Astrocyte (in vitro differentiated cells and primary cell): ENCODE results near the gene C1QB. TPM values are rescaled to one million over a fixed set of nuclear protein-coding genes. Genes with fewer than 3 reads are reported as not detected.

Experiments used
- DNase-seq: peaks from one replicate; pipeline ENCODE4 v3.0.0-alpha.2; 2010; ENCODE audit warnings: low read depth
- FAIRE-seq: peaks from 2 replicates; lab custom pipeline; 2011; peaks lifted over from hg19 to GRCh38; lab: Jason Lieb, UNC
- H2AFZ ChIP-seq: 2 replicates; pipeline ENCODE4 v1.6.0; 2012; ENCODE audit warnings: low read depth, low read length, inconsistent platforms
- H3K27ac ChIP-seq: 2 replicates; pipeline ENCODE4 v1.5.1; 2011; ENCODE audit warnings: low read depth, low read length, inconsistent platforms
- H3K27me3 ChIP-seq: 2 replicates; pipeline ENCODE4 v1.6.0; 2011; ENCODE audit warnings: low read length, inconsistent platforms; ENCODE audit not compliant: insufficient read depth
- H3K36me3 ChIP-seq: 2 replicates; pipeline ENCODE4 v1.5.1; 2011; ENCODE audit warnings: low read length, inconsistent platforms; ENCODE audit not compliant: insufficient read depth
- H3K4me1 ChIP-seq: 2 replicates; pipeline ENCODE4 v1.5.1; 2011; ENCODE audit warnings: low read length, inconsistent platforms; ENCODE audit not compliant: insufficient read depth
- H3K4me2 ChIP-seq: 2 replicates; pipeline ENCODE4 v1.6.0; 2012; ENCODE audit warnings: low read length, inconsistent platforms
- H3K4me3 ChIP-seq: 2 replicates; pipeline ENCODE4 v1.5.1; 2011; ENCODE audit warnings: low read depth, mild to moderate bottlenecking, low read length, inconsistent platforms; ENCODE audit not compliant: insufficient read depth
- H3K79me2 ChIP-seq: 2 replicates; pipeline ENCODE4 v1.6.0; 2012; ENCODE audit warnings: mild to moderate bottlenecking, low read length, inconsistent platforms; ENCODE audit not compliant: insufficient read depth
- H3K9ac ChIP-seq: 2 replicates; pipeline ENCODE4 v1.6.0; 2012; ENCODE audit warnings: mild to moderate bottlenecking, low read length, inconsistent platforms
- H3K9me3 ChIP-seq: 2 replicates; pipeline ENCODE4 v1.5.1; 2012; ENCODE audit warnings: low read depth, mild to moderate bottlenecking, low read length, inconsistent platforms; ENCODE audit not compliant: insufficient read depth
- H4K20me1 ChIP-seq: 2 replicates; pipeline ENCODE4 v1.6.0; 2012; ENCODE audit warnings: low read length, inconsistent platforms; ENCODE audit not compliant: insufficient read depth
- H3K27ac Mint-ChIP-seq: one replicate; pipeline ENCODE4 v1.8.0; 2021; ENCODE audit warnings: mild to moderate bottlenecking, mixed read lengths; ENCODE audit not compliant: unreplicated experiment
- H3K27me3 Mint-ChIP-seq: one replicate; pipeline ENCODE4 v1.8.0; 2021; ENCODE audit warnings: low read depth, mixed read lengths; ENCODE audit not compliant: unreplicated experiment
- H3K36me3 Mint-ChIP-seq: one replicate; pipeline ENCODE4 v1.8.0; 2021; ENCODE audit warnings: low read depth, mixed read lengths; ENCODE audit not compliant: unreplicated experiment
- H3K4me1 Mint-ChIP-seq: one replicate; pipeline ENCODE4 v1.8.0; 2021; ENCODE audit warnings: low read depth, mixed read lengths; ENCODE audit not compliant: unreplicated experiment
- H3K4me3 Mint-ChIP-seq: one replicate; pipeline ENCODE4 v1.8.0; 2021; ENCODE audit warnings: mild to moderate bottlenecking, moderate library complexity, mixed read lengths; ENCODE audit not compliant: unreplicated experiment
- H3K9me3 Mint-ChIP-seq: one replicate; pipeline ENCODE4 v1.8.0; 2021; ENCODE audit warnings: mild to moderate bottlenecking, mixed read lengths; ENCODE audit not compliant: unreplicated experiment
- CTCF ChIP-seq: IDR thresholded peaks from 2 replicates; pipeline ENCODE4 v1.5.1; 2011; ENCODE audit warnings: low read depth, mild to moderate bottlenecking, inconsistent platforms, low read length, moderate library complexity; ENCODE audit not compliant: insufficient read depth
- EZH2 ChIP-seq: IDR thresholded peaks from 2 replicates; pipeline ENCODE4 v1.6.1; 2012; ENCODE audit warnings: mild to moderate bottlenecking, low read length, inconsistent platforms; ENCODE audit not compliant: insufficient read depth
- total RNA-seq: library from RNA; stranded (reverse); gene quantifications from 2 replicates; pipeline ENCODE4 v1.2.1, GENCODE V29; 2021

C1QB gene
- total RNA-seq, 1 donor from 2014 or later: not detected

- Histone ChIP-seq H3K4me3 (no peak overlapping the region), H3K4me1 (no peaks in the 10 kb centered on the region), H3K27me3 (peaks cover 52% of the 10 kb centered on the region), H4K20me1 (no peaks in the 10 kb centered on the region), H3K79me2 (no peaks in the 10 kb centered on the region), H3K4me2 (no peak overlapping the region), H2AFZ (no peak overlapping the region), H3K9me3 (no peaks in the 10 kb centered on the region), H3K9ac (no peak overlapping the region), H3K36me3 (no peaks in the 10 kb centered on the region), H3K27ac (no peak overlapping the region)
- Mint-ChIP-seq H3K27me3 (peaks cover 56% of the 10 kb centered on the region), H3K4me3 (no peak overlapping the region), H3K4me1 (no peaks in the 10 kb centered on the region), H3K36me3 (peaks cover 2% of the 10 kb centered on the region), H3K9me3 (no peaks in the 10 kb centered on the region), H3K27ac (no peak overlapping the region)
- TF ChIP-seq EZH2 (no peak), CTCF (no peak)
- DNase-seq: no peak
- FAIRE-seq: no peak
These were observed 26.5 kb upstream of the C1QB start for GRCh38 chr1:22626237-22627157.

GRCh38 chr1:22627331-22627730, 25.7 kb upstream of the C1QB start:
- peaks cover 56% of the 10 kb centered on the region for H3K27me3 ChIP-seq
- H3K9ac ChIP-seq: no peak overlapping the region
- no peaks in the 10 kb centered on the region for H3K9me3 ChIP-seq
- Mint-ChIP-seq H3K27me3 (peaks cover 57% of the 10 kb centered on the region), H3K4me1 (no peaks in the 10 kb centered on the region), H3K9me3 (no peaks in the 10 kb centered on the region), H3K36me3 (peaks cover 2% of the 10 kb centered on the region), H3K4me3 (no peak overlapping the region), H3K27ac (no peak overlapping the region)
- FAIRE-seq (no peak), DNase-seq (no peak)
- no peaks in the 10 kb centered on the region for H3K79me2 ChIP-seq
- H3K27ac ChIP-seq: no peak overlapping the region
- H2AFZ ChIP-seq: no peak overlapping the region
- H4K20me1 ChIP-seq: no peaks in the 10 kb centered on the region
- no peaks in the 10 kb centered on the region for H3K36me3 ChIP-seq
- no peak overlapping the region for H3K4me3 ChIP-seq
- TF ChIP-seq CTCF (no peak), EZH2 (no peak)
- H3K4me2 ChIP-seq: no peak overlapping the region
- no peaks in the 10 kb centered on the region for H3K4me1 ChIP-seq
